Measurements from ENCODE around the gene MIB2.
"Not testable (repeated sequence)": the region's sequence is repeated elsewhere in the genome, so short reads cannot be mapped to it uniquely, and the experiment has no call there.

The MIB2 gene

GRCh38 chr1:1615256-1616044, at the start of gene MIB2:
Gene MIB2 (plus strand): TSS chr1:1615500. CDS start chr1:1623453, 7,953 bp downstream.
- DNase-seq: peak; percentile 98

- DNase-seq: no peak
Observed at GRCh38 chr1:1567152-1567875, 48.0 kb upstream of the MIB2 start.

- DNase-seq: no peak
Observed at GRCh38 chr1:1567891-1568291, 47.4 kb upstream of the MIB2 start.

GRCh38 chr1:1569341-1569740, 46.0 kb upstream of the MIB2 start:
- no peak for DNase-seq

- DNase-seq: no peak
Observed at GRCh38 chr1:1573843-1574720, 41.2 kb upstream of the MIB2 start.

GRCh38 chr1:1574721-1575537, 40.4 kb upstream of the MIB2 start, which contains the start of gene SSU72:
Gene SSU72 (minus strand): TSS chr1:1574863. CDS start chr1:1574557, 306 bp downstream.
- DNase-seq: peak; percentile 91

- no peak for DNase-seq
Observed at GRCh38 chr1:1577367-1578011, 37.8 kb upstream of the MIB2 start.

- no peak for DNase-seq
Observed at GRCh38 chr1:1578371-1578940, 36.8 kb upstream of the MIB2 start.

- DNase-seq: no peak
Observed at GRCh38 chr1:1582585-1583346, 32.5 kb upstream of the MIB2 start.

GRCh38 chr1:1583347-1584010, 31.8 kb upstream of the MIB2 start:
- DNase-seq: no peak

- DNase-seq: no peak
Observed at GRCh38 chr1:1591452-1591851, 23.8 kb upstream of the MIB2 start.

- DNase-seq: no peak
Observed at GRCh38 chr1:1593834-1594601, 21.3 kb upstream of the MIB2 start.

- DNase-seq: no peak
Observed at GRCh38 chr1:1594602-1595260, 20.6 kb upstream of the MIB2 start.

- DNase-seq: not testable (repeated sequence)
Observed at GRCh38 chr1:1595341-1595740, 20.0 kb upstream of the MIB2 start.

GRCh38 chr1:1596493-1597274, 18.6 kb upstream of the MIB2 start:
- DNase-seq: no peak

GRCh38 chr1:1597275-1597930, 17.9 kb upstream of the MIB2 start:
- DNase-seq: no peak

GRCh38 chr1:1598051-1598719, 17.1 kb upstream of the MIB2 start:
- no peak for DNase-seq

Data from activated CD4-positive, alpha-beta T cell treated with anti-CD3 and anti-CD28 coated beads for 1 hour (primary cell).